Osteoblast (primary cell): ENCODE results near the gene C3orf52. TPM values are rescaled to one million over a fixed set of nuclear protein-coding genes. Genes with fewer than 3 reads are reported as not detected.

Source experiments
- DNase-seq: peaks from one replicate; pipeline ENCODE4 v3.0.0; 2011; ENCODE audit warnings: low spot score, mixed read lengths; ENCODE audit not compliant: insufficient read length; ENCODE audit errors: missing footprints
- H2AFZ ChIP-seq: 2 replicates; pipeline ENCODE4 v1.6.0; 2011; ENCODE audit warnings: mild to moderate bottlenecking, low read length
- H3K27ac ChIP-seq: 2 replicates; pipeline ENCODE4 v1.5.1; 2011; ENCODE audit warnings: mild to moderate bottlenecking, low read depth, low read length, moderate library complexity
- H3K27me3 ChIP-seq: 2 replicates; pipeline ENCODE4 v1.6.0; 2012; ENCODE audit warnings: mild to moderate bottlenecking, control low read depth, inconsistent platforms, low read length, moderate library complexity; ENCODE audit not compliant: insufficient read depth
- H3K36me3 ChIP-seq: 2 replicates; pipeline ENCODE4 v1.5.1; 2011; ENCODE audit warnings: mild to moderate bottlenecking, low read length, control low read depth, moderate library complexity; ENCODE audit not compliant: insufficient read depth
- H3K4me1 ChIP-seq: 2 replicates; pipeline ENCODE4 v1.5.1; 2011; ENCODE audit warnings: mild to moderate bottlenecking, low read length, control low read depth, moderate library complexity; ENCODE audit not compliant: insufficient read depth
- H3K4me2 ChIP-seq: 2 replicates; pipeline ENCODE4 v1.6.0; 2011; ENCODE audit warnings: mild to moderate bottlenecking, low read length; ENCODE audit not compliant: insufficient read depth
- H3K4me3 ChIP-seq: fragments of 200-600 bp; sonication (generic); 3 replicates; pipeline ENCODE4 v1.5.1; 2012; ENCODE audit warnings: mild to moderate bottlenecking, low read length, inconsistent platforms; ENCODE audit not compliant: insufficient read depth
- H3K79me2 ChIP-seq: 2 replicates; pipeline ENCODE4 v1.6.0; 2012; ENCODE audit warnings: mild to moderate bottlenecking, low read length, control low read depth, inconsistent platforms; ENCODE audit not compliant: insufficient read depth
- H3K9me3 ChIP-seq: 2 replicates; pipeline ENCODE4 v1.5.1; 2011; ENCODE audit warnings: low read depth, low read length, control low read depth
- H4K20me1 ChIP-seq: 2 replicates; pipeline ENCODE4 v1.6.0; 2012; ENCODE audit warnings: mild to moderate bottlenecking, low read length, control low read depth; ENCODE audit not compliant: insufficient read depth
- CTCF ChIP-seq: IDR thresholded peaks from 2 replicates; pipeline ENCODE4 v1.5.1; 2011; ENCODE audit warnings: mild to moderate bottlenecking, low read depth, low read length, moderate library complexity; ENCODE audit errors: extremely low read depth
- total RNA-seq: library from RNA; depleted of rRNA; stranded (reverse); fragments of >200 nt; gene quantifications from 2 replicates; pipeline ENCODE4 v1.2.3, GENCODE V29; 2012

C3orf52 gene
- total RNA-seq, 1 donor = 4.0 TPM

DNA sequence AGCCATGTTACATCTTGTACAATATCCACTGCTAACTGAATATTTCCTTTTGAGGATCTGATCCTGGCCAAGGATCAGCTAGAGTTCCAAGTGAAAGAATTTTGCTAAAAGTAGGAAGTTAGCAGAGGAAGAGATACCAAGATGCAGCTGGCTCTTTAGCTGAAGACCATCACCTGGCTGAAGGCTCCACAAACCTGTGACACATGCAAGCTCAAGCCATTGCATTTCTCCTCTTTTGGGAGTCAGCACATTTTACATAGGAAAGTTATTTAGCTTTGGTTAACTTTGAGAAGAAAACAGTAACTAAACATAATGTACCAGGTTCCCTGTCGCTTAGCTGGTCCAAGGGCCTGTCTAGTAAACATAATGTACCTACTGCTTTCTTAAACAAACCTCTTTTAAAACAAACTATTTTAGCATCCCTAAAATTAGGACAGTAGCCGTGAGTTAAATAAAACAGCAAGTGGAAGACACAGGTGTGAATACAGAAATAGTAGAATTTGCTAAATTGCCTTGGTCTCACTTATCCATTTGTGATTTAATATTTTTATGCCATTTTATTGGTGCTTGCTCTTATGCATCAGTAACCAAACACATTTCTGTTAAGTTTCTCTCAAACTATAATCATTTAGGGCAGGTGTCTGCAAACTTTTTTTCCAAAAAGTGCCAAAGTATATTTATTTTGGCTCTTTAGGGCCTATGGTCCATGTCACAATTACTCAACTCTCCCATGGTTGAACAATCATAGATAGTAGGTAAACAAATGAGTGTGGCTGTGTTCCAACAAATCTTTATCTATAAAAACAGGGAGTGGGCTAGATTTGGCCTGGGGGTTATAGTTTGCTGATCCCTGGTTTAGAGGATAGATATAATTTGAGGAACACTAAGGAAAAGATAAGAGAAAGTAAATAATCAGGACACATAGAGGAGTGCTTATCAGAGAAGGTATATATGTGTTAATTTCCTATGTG is 35.7 kb downstream of the C3orf52 start:
- no peak overlapping the region for H3K4me2 ChIP-seq
- DNase-seq = no peak
- no peak overlapping the region for H2AFZ ChIP-seq
- no peak for TF ChIP-seq CTCF
- H3K4me1 ChIP-seq = no peaks in the 10 kb centered on the region
- no peak overlapping the region for H3K4me3 ChIP-seq
- no peaks in the 10 kb centered on the region for H3K27me3 ChIP-seq
- H3K79me2 ChIP-seq = no peaks in the 10 kb centered on the region
- no peaks in the 10 kb centered on the region for H3K36me3 ChIP-seq
- H3K27ac ChIP-seq = no peak overlapping the region
- no peaks in the 10 kb centered on the region for H4K20me1 ChIP-seq
- no peaks in the 10 kb centered on the region for H3K9me3 ChIP-seq

DNA sequence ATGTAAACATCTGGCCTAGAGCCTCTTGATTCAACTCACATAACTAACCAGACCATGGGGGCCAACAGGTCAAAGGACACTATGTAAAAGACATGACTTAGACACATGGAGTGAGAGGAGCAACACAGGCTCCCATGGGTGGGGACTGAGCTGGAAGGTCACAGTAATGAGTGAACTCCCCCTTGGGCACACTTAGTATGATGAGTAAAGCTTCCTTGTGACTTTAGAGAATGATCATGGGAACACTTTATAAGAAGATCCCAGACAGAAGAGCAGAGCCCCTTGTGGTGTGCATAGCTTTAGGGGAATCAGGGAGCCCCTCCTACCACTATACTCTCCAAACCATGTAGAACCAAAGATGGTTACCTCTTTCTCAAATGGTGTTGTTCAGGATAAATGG is 36.7 kb downstream of the C3orf52 start:
- no peak overlapping the region for H3K27ac ChIP-seq
- H3K4me1 ChIP-seq = no peaks in the 10 kb centered on the region
- no peaks in the 10 kb centered on the region for H3K9me3 ChIP-seq
- TF ChIP-seq CTCF = no peak
- no peaks in the 10 kb centered on the region for H3K79me2 ChIP-seq
- H2AFZ ChIP-seq = no peak overlapping the region
- H4K20me1 ChIP-seq = no peaks in the 10 kb centered on the region
- H3K4me2 ChIP-seq = no peak overlapping the region
- no peaks in the 10 kb centered on the region for H3K36me3 ChIP-seq
- H3K27me3 ChIP-seq = no peaks in the 10 kb centered on the region
- DNase-seq = no peak
- no peak overlapping the region for H3K4me3 ChIP-seq

DNA sequence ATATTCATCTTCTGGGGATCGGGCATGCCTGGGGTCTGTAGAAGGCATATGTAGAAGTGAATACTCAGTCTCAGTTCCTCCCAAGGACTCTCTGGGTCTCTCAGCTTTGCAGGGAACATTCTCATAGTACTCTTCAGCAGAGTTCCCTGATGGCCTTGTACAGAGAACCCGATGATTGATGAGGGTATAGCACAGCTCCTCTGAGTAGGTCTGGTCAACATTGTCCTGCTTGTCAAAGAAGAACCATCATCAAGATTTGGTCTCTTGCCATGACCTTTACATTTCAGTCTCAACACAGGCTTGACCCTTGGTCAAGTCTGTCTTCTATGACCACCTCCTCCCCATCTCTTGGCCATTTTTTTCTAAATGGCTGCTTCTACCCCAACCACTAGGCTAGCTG is 37.4 kb downstream of the C3orf52 start:
- no peak for DNase-seq
- no peaks in the 10 kb centered on the region for H4K20me1 ChIP-seq
- no peaks in the 10 kb centered on the region for H3K9me3 ChIP-seq
- H3K4me3 ChIP-seq = no peak overlapping the region
- no peak overlapping the region for H3K4me2 ChIP-seq
- H3K4me1 ChIP-seq = no peaks in the 10 kb centered on the region
- TF ChIP-seq CTCF = no peak
- no peaks in the 10 kb centered on the region for H3K79me2 ChIP-seq
- no peaks in the 10 kb centered on the region for H3K27me3 ChIP-seq
- no peak overlapping the region for H3K27ac ChIP-seq
- no peaks in the 10 kb centered on the region for H3K36me3 ChIP-seq
- H2AFZ ChIP-seq = no peak overlapping the region

GRCh38 chr3:112124907-112125607 is 38.9 kb downstream of the C3orf52 start:
- H3K4me2 ChIP-seq = no peak overlapping the region
- H3K4me3 ChIP-seq = no peak overlapping the region
- no peak overlapping the region for H2AFZ ChIP-seq
- no peaks in the 10 kb centered on the region for H3K36me3 ChIP-seq
- no peak for TF ChIP-seq CTCF
- H3K27ac ChIP-seq = no peak overlapping the region
- no peak for DNase-seq
- no peaks in the 10 kb centered on the region for H4K20me1 ChIP-seq
- H3K79me2 ChIP-seq = no peaks in the 10 kb centered on the region
- H3K4me1 ChIP-seq = no peaks in the 10 kb centered on the region
- H3K9me3 ChIP-seq = no peaks in the 10 kb centered on the region
- H3K27me3 ChIP-seq = no peaks in the 10 kb centered on the region
